GM12878 (cell line): ENCODE data around the gene UNCX. TPM values are rescaled to one million over a fixed set of nuclear protein-coding genes. Genes with fewer than 3 reads are reported as not detected.

Source experiments
- ATAC-seq: fragments of 200-7000 bp; cut with Tn5 transposase; 3 replicates; pipeline ENCODE4 v1.9.1; 2020; ENCODE audit warnings: mild to moderate bottlenecking, moderate library complexity
- BruUV-seq: library from RNA; stranded (reverse); fragments of 400-500 nt; replicated peaks from 2 replicates; lab custom pipeline; 2021; lab: Mats Ljungman, UMichigan
- CTCF ChIA-PET: fragments of 300-600 bp; sonication (Branson Sonifier 250); formaldehyde crosslinking; extraction: SDS; loops from one replicate; lab custom pipeline; 2021; ENCODE audit warnings: inconsistent platforms; lab: Yijun Ruan, JAX
- POLR2A ChIA-PET: fragments of 350-600 bp; formaldehyde crosslinking; extraction: SDS; loops from one replicate; lab custom pipeline; 2021; ENCODE audit warnings: inconsistent platforms; lab: Charles Lee
- RAD21 ChIA-PET: fragments of 300-600 bp; sonication (Branson Sonifier 250); formaldehyde crosslinking; loops from one replicate; lab custom pipeline; 2023; ENCODE audit warnings: antibody characterized with exemption; ENCODE audit not compliant: unreplicated experiment; lab: Charles Lee
- SMC1A ChIA-PET: fragments of 300-600 bp; sonication (Branson Sonifier 250); formaldehyde crosslinking; loops from one replicate; lab custom pipeline; 2023; ENCODE audit not compliant: unreplicated experiment, uncharacterized antibody; lab: Charles Lee
- DNase-seq: peaks from one replicate; pipeline ENCODE4 v3.0.0-alpha.2; 2011; ENCODE audit warnings: low read depth, low spot score
- FAIRE-seq: peaks from 3 replicates; lab custom pipeline; 2011; peaks lifted over from hg19 to GRCh38; lab: Jason Lieb, UNC
- H2AFZ ChIP-seq: 2 replicates; pipeline ENCODE4 v1.6.0; 2011; ENCODE audit warnings: low read depth, low read length, control low read depth; ENCODE audit not compliant: control insufficient read depth
- H3K27ac ChIP-seq: 2 replicates; pipeline ENCODE4 v1.5.1; 2011; ENCODE audit warnings: control low read depth; ENCODE audit not compliant: control insufficient read depth, insufficient read depth
- H3K27me3 ChIP-seq, 2 experiments: replicated peaks in 1 of 2; 2 replicates each; pipeline versions ENCODE4 v1.6.0 to v1.6.1; 2011; ENCODE audit warnings: low read length in 1 of 2; ENCODE audit not compliant: control insufficient read depth in 2 of 2, insufficient read depth in 2 of 2
- H3K36me3 ChIP-seq, 2 experiments: 2 replicates each; pipeline ENCODE4 v1.5.1; 2011; ENCODE audit warnings: low read length in 1 of 2; ENCODE audit not compliant: control insufficient read depth in 2 of 2, insufficient read depth in 2 of 2
- H3K4me1 ChIP-seq: 2 replicates; pipeline ENCODE4 v1.6.1; 2011; ENCODE audit warnings: mild to moderate bottlenecking, low read length, moderate library complexity, mixed read lengths; ENCODE audit not compliant: control insufficient read depth, insufficient read depth
- H3K4me2 ChIP-seq: 2 replicates; pipeline ENCODE4 v1.6.0; 2011; ENCODE audit warnings: control low read depth; ENCODE audit not compliant: control insufficient read depth, insufficient read depth
- H3K4me3 ChIP-seq: fragments of 200-600 bp; sonication (generic); 2 replicates; pipeline ENCODE4 v1.5.1; 2016
- H3K79me2 ChIP-seq: 2 replicates; pipeline ENCODE4 v1.6.0; 2011; ENCODE audit warnings: low read length; ENCODE audit not compliant: control insufficient read depth, insufficient read depth
- H3K9ac ChIP-seq: 2 replicates; pipeline ENCODE4 v1.8.0; 2011; ENCODE audit warnings: low read length, control low read depth, mixed read lengths; ENCODE audit not compliant: control insufficient read depth, insufficient read depth
- H3K9me3 ChIP-seq: replicated peaks from 3 replicates; pipeline ENCODE4 v1.5.1; 2011; ENCODE audit warnings: mild to moderate bottlenecking, low read length; ENCODE audit not compliant: control insufficient read depth, insufficient read depth
- H4K20me1 ChIP-seq: 2 replicates; pipeline ENCODE4 v1.6.0; 2011; ENCODE audit not compliant: control insufficient read depth, insufficient read depth
- ASH2L ChIP-seq: fragments of 300-600, 200-600 bp; sonication (generic); IDR thresholded peaks from 2 replicates; pipeline ENCODE4 v1.6.1; 2017; ENCODE audit warnings: low read depth, mild to moderate bottlenecking, borderline replicate concordance
- HDAC2 ChIP-seq: fragments of 200-600 bp; sonication (generic); IDR thresholded peaks from 2 replicates; pipeline ENCODE4 v1.6.1; 2017
- IKZF2 ChIP-seq, 2 experiments: fragments of 450-650 bp; IDR thresholded peaks; 2 replicates each; pipeline ENCODE4 v1.6.1; 2017; ENCODE audit warnings: mild to moderate bottlenecking in 2 of 2, moderate library complexity in 2 of 2
- KLF5 ChIP-seq: fragments of 450-650 bp; IDR thresholded peaks from 2 replicates; pipeline ENCODE4 v1.6.1; 2014; ENCODE audit warnings: mild to moderate bottlenecking; ENCODE audit not compliant: partially characterized antibody
- NFXL1 ChIP-seq: fragments of 450-650 bp; IDR thresholded peaks from 2 replicates; pipeline ENCODE4 v1.6.1; 2017; ENCODE audit warnings: antibody characterized with exemption, mild to moderate bottlenecking, borderline replicate concordance
- NR2C1 ChIP-seq: fragments of 450-650 bp; IDR thresholded peaks from 2 replicates; pipeline ENCODE4 v1.6.1; 2017; ENCODE audit warnings: antibody characterized with exemption, mild to moderate bottlenecking, moderate library complexity
- NR2C2 ChIP-seq: IDR thresholded peaks from 2 replicates; pipeline ENCODE4 v1.6.1; 2011; ENCODE audit warnings: borderline replicate concordance, low read depth; ENCODE audit not compliant: control insufficient read depth, insufficient read length
- PAX8 ChIP-seq: fragments of 450-650 bp; IDR thresholded peaks from 2 replicates; pipeline ENCODE4 v1.6.1; 2017; ENCODE audit warnings: mild to moderate bottlenecking, moderate library complexity
- PML ChIP-seq: IDR thresholded peaks from 2 replicates; pipeline ENCODE4 v1.6.1; 2012; ENCODE audit warnings: low read length, inconsistent platforms
- STAT1 ChIP-seq: fragments of 450-650 bp; conservative IDR thresholded peaks from 2 replicates; pipeline ENCODE4 v1.6.1; 2014; ENCODE audit warnings: antibody characterized with exemption, mild to moderate bottlenecking
- WRNIP1 ChIP-seq: IDR thresholded peaks from 2 replicates; pipeline ENCODE4 v1.6.1; 2011; ENCODE audit warnings: low read depth, low read length, improper control_type of control experiment, borderline replicate concordance
- ZNF207 ChIP-seq: fragments of 450-650 bp; IDR thresholded peaks from 2 replicates; pipeline ENCODE4 v1.6.1; 2014; ENCODE audit warnings: antibody characterized with exemption, mild to moderate bottlenecking, borderline replicate concordance
- WGBS: methylation state at CpG from one replicate; pipeline ENCODE4 v1.1.6; 2016; ENCODE audit warnings: low lambda C conversion rate; ENCODE audit not compliant: insufficient replicate concordance, insufficient coverage; ENCODE audit errors: missing lambda C conversion rate; 5-methylcytosine and 5-hydroxymethylcytosine counted together
- in situ Hi-C: fragments of 300-500 bp; cut with MboI; formaldehyde crosslinking; loops from 9 replicates; pipeline ENCODE4 v1.14.3; 2018; ENCODE audit warnings: mixed read lengths
- intact Hi-C: fragments of 100-400 bp; cut with micrococcal nuclease; formaldehyde crosslinking; loops from one replicate; pipeline ENCODE4 v1.14.2; 2022; ENCODE audit not compliant: unreplicated experiment
- polyA plus RNA-seq, 11 experiments: library from polyadenylated mRNA; depleted of rRNA in 4 of 11; unstranded in 6 of 11; stranded (reverse) in 5 of 11; fragments of >200 nt; fragmentation: Nextera tagmentation in 4 of 11; fragmentation: Illumina TruSeq in 1 of 11; extraction: Ambion mirVana in 4 of 11; extraction: Trizol in 1 of 11; gene quantifications; 1 replicate in 1 of 11; 2 replicates in 10 of 11; pipeline versions ENCODE4 v1.2.1 to v1.2.3, GENCODE V29; 2011 to 2016; ENCODE audit warnings: inconsistent platforms in 2 of 11, missing spikeins in 2 of 11, low read depth in 1 of 11
- total RNA-seq, 4 experiments: library from RNA; depleted of rRNA in 3 of 4; stranded (reverse); fragments of >200 nt in 3 of 4; fragmentation: Illumina TruSeq in 1 of 4; extraction: Trizol in 1 of 4; gene quantifications; 2 replicates each; pipeline versions ENCODE4 v1.2.1 to v1.2.3, GENCODE V29; 2013 to 2021
- TF ChIP-seq, protein P1 (sequence below): IDR thresholded peaks from 2 replicates; pipeline ENCODE4 v1.6.1; 2012; ENCODE audit warnings: low read depth, low read length, improper control_type of control experiment
- TF ChIP-seq, protein P2 (sequence below): fragments of 450-650 bp; IDR thresholded peaks from 2 replicates; pipeline ENCODE4 v1.6.1; 2018; ENCODE audit warnings: borderline replicate concordance, mild to moderate bottlenecking; ENCODE audit not compliant: partially characterized antibody
- TF ChIP-seq, protein P3 (sequence below): IDR thresholded peaks from 2 replicates; pipeline ENCODE4 v1.6.1; 2011; ENCODE audit warnings: borderline replicate concordance, low read depth, mild to moderate bottlenecking, moderate library complexity, mixed read lengths, low read length; ENCODE audit not compliant: insufficient read depth; ENCODE audit errors: extremely low read length

The UNCX gene
- total and polyA plus RNA-seq, 10 of the 15 experiments (the other 5 are each of a cell fraction or from before 2014, with no cell fraction given), result not detected

DNA sequence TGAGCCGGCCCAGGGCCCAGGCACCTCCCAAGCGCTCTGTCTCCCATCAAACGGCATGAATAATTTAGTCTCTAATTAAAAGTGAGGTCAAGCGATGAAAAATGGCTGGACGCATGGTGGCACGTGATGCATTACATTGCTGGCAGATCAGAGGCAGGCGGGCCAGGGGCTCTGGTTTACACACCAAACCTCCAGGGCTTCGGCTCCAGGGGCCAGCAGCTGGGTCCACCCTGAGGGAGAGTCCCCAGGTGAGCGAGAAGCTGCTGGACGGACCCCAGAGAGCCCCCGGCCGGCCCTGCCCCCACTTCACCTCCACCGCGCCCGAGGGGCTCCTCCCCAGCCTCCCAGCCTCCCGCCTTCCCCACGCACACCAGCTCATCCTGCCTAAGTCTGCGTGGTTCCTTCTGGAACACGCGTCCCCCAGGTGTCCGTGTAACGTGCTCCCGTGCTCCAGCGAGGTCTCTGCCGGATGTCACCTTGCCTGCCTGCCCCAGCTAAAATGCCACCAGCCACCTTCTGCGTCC lies 23.2 kb downstream of the UNCX start:
- BruUV-seq, result no TSS peak
- Histone ChIP-seq H3K27me3 (no peaks in the 10 kb centered on the region; a peak in 1 of 4 replicates), H3K79me2 (no peaks in the 10 kb centered on the region), H3K27ac (no peak overlapping the region), H2AFZ (no peak overlapping the region), H3K4me3 (no peak overlapping the region), H3K4me2 (no peak overlapping the region), H3K9ac (no peak overlapping the region), H3K36me3 (no peaks in the 10 kb centered on the region), H3K4me1 (no peaks in the 10 kb centered on the region)
- ATAC-seq, result no peak
- POLR2A ChIA-PET, result no interaction called here
- no peak for FAIRE-seq
- RAD21 ChIA-PET, result no interaction called here
- CTCF ChIA-PET, result no interaction called here
- no peak for DNase-seq
- WGBS, result 42% methylated on average over 22 of the region's 26 CpGs
- in situ Hi-C loops, result no loop called here
- TF ChIP-seq ZNF207, result no peak
- TF ChIP-seq, protein P1, sequence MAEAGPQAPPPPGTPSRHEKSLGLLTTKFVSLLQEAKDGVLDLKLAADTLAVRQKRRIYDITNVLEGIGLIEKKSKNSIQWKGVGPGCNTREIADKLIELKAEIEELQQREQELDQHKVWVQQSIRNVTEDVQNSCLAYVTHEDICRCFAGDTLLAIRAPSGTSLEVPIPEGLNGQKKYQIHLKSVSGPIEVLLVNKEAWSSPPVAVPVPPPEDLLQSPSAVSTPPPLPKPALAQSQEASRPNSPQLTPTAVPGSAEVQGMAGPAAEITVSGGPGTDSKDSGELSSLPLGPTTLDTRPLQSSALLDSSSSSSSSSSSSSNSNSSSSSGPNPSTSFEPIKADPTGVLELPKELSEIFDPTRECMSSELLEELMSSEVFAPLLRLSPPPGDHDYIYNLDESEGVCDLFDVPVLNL, result no peak
- TF ChIP-seq KLF5, result no peak
- TF ChIP-seq ASH2L, result no peak
- TF ChIP-seq NR2C1, result no peak
- TF ChIP-seq IKZF2 (IDR thresholded peaks at IDR 0.05), result no peak
- no peak for TF ChIP-seq STAT1
- no peak for TF ChIP-seq WRNIP1
- TF ChIP-seq, protein P2, sequence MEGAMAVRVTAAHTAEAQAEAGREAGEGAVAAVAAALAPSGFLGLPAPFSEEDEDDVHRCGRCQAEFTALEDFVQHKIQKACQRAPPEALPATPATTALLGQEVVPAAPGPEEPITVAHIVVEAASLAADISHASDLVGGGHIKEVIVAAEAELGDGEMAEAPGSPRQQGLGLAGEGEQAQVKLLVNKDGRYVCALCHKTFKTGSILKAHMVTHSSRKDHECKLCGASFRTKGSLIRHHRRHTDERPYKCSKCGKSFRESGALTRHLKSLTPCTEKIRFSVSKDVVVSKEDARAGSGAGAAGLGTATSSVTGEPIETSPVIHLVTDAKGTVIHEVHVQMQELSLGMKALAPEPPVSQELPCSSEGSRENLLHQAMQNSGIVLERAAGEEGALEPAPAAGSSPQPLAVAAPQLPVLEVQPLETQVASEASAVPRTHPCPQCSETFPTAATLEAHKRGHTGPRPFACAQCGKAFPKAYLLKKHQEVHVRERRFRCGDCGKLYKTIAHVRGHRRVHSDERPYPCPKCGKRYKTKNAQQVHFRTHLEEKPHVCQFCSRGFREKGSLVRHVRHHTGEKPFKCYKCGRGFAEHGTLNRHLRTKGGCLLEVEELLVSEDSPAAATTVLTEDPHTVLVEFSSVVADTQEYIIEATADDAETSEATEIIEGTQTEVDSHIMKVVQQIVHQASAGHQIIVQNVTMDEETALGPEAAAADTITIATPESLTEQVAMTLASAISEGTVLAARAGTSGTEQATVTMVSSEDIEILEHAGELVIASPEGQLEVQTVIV, result no peak
- no peak for TF ChIP-seq PML
- TF ChIP-seq HDAC2, result no peak
- TF ChIP-seq NR2C2, result no peak
- TF ChIP-seq NFXL1, result no peak
- TF ChIP-seq, protein P3, sequence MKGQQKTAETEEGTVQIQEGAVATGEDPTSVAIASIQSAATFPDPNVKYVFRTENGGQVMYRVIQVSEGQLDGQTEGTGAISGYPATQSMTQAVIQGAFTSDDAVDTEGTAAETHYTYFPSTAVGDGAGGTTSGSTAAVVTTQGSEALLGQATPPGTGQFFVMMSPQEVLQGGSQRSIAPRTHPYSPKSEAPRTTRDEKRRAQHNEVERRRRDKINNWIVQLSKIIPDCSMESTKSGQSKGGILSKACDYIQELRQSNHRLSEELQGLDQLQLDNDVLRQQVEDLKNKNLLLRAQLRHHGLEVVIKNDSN, result no peak
- TF ChIP-seq PAX8, result no peak
- TF ChIP-seq, all 136 proteins: peak for 0
- H3K9me3 ChIP-seq, result no peaks in the 10 kb centered on the region
- no peaks in the 10 kb centered on the region for H4K20me1 ChIP-seq
- SMC1A ChIA-PET, result no interaction called here
- intact Hi-C loops, result no loop called here
